K562 (cell line): Measurements from ENCODE around the gene C1orf105. TPM values are rescaled to one million over a fixed set of nuclear protein-coding genes. Genes with fewer than 3 reads are reported as not detected.
A peak's percentile ranks its signal among the peaks of the same experiment; 100 is the strongest.
"Not testable (repeated sequence)": the region's sequence is repeated elsewhere in the genome, so short reads cannot be mapped to it uniquely, and the experiment has no call there.

Experiments
- ATAC-seq: fragments of 200-7000 bp; cut with Tn5 transposase; 3 replicates; pipeline ENCODE4 v1.9.1; 2020; ENCODE audit warnings: moderate library complexity
- BruUV-seq: library from RNA; stranded (reverse); fragments of 400-500 nt; replicated peaks from 2 replicates; lab custom pipeline; 2021; lab: Mats Ljungman, UMichigan
- CTCF ChIA-PET: fragments of 300-600 bp; formaldehyde crosslinking; extraction: SDS; loops from one replicate; lab custom pipeline; 2021; ENCODE audit warnings: low intra/inter-chr PET ratio; lab: Yijun Ruan, JAX
- POLR2A ChIA-PET: fragments of 300-600, 350-650 bp; sonication (Branson Sonifier 250); formaldehyde crosslinking; extraction: SDS; loops from one replicate; lab custom pipeline; 2021; ENCODE audit warnings: antibody characterized with exemption, inconsistent platforms; lab: Yijun Ruan, JAX
- DNase-seq, 4 experiments: peaks; one replicate each; pipeline versions ENCODE4 v3.0.0 to v3.0.0-alpha.2; 2011 to 2018; ENCODE audit warnings: low spot score in 3 of 4, mixed read lengths in 3 of 4; ENCODE audit errors: extremely low read depth in 1 of 4
- FAIRE-seq: peaks from 2 replicates; lab custom pipeline; 2011; peaks lifted over from hg19 to GRCh38; lab: Jason Lieb, UNC
- H2AFZ ChIP-seq: 2 replicates; pipeline ENCODE4 v1.6.0; 2011; ENCODE audit warnings: low read depth, low read length, control low read depth, inconsistent platforms
- H3K27ac ChIP-seq: fragments of 200-600 bp; 3 replicates; pipeline ENCODE4 v1.8.0; 2011; ENCODE audit warnings: low read depth, mild to moderate bottlenecking, control low read depth, inconsistent platforms, low read length, moderate library complexity, mixed read lengths; ENCODE audit errors: extremely low read depth
- H3K27me3 ChIP-seq, 2 experiments: fragments of 300-600 bp in 1 of 2; 2 replicates in 1 of 2; 3 replicates in 1 of 2; pipeline versions ENCODE4 v1.6.0 to v1.8.0; 2011; ENCODE audit warnings: inconsistent platforms in 2 of 2, low read length in 2 of 2, mild to moderate bottlenecking in 1 of 2, mixed read lengths in 1 of 2, moderate library complexity in 1 of 2; ENCODE audit not compliant: control insufficient read depth in 2 of 2, insufficient read depth in 2 of 2
- H3K36me3 ChIP-seq: fragments of 300-600 bp; 3 replicates; pipeline ENCODE4 v1.8.0; 2011; ENCODE audit warnings: mild to moderate bottlenecking, low read length, inconsistent platforms; ENCODE audit not compliant: control insufficient read depth, insufficient read depth
- H3K4me1 ChIP-seq, 2 experiments: fragments of 200-600 bp in 1 of 2; replicated peaks in 1 of 2; 2 replicates in 1 of 2; 3 replicates in 1 of 2; pipeline versions ENCODE4 v1.5.1 to v1.8.0; 2011; ENCODE audit warnings: inconsistent platforms in 2 of 2, low read length in 2 of 2, mild to moderate bottlenecking in 1 of 2, mixed read lengths in 1 of 2, moderate library complexity in 1 of 2; ENCODE audit not compliant: control insufficient read depth in 2 of 2, insufficient read depth in 2 of 2
- H3K4me2 ChIP-seq: 2 replicates; pipeline ENCODE4 v1.6.1; 2011; ENCODE audit warnings: low read length, control low read depth, inconsistent platforms, mixed read lengths; ENCODE audit not compliant: insufficient read depth
- H3K4me3 ChIP-seq: fragments of 200-600 bp; sonication (generic), shearing (Covaris generic); 2 replicates; pipeline ENCODE4 v1.5.1; 2016; ENCODE audit warnings: control low read depth, inconsistent platforms
- H3K79me2 ChIP-seq: fragments of 200-600 bp; 3 replicates; pipeline ENCODE4 v1.8.0; 2011; ENCODE audit warnings: low read length, inconsistent platforms; ENCODE audit not compliant: control insufficient read depth, insufficient read depth
- H3K9ac ChIP-seq, 2 experiments: 2 replicates each; pipeline versions ENCODE4 v1.6.0 to v1.6.1; 2011; ENCODE audit warnings: low read depth in 2 of 2, low read length in 2 of 2, control low read depth in 1 of 2, inconsistent platforms in 1 of 2, mild to moderate bottlenecking in 1 of 2, mixed read lengths in 1 of 2; ENCODE audit not compliant: insufficient read depth in 1 of 2
- H3K9me1 ChIP-seq: one replicate; pipeline ENCODE4 v1.6.0; 2011; ENCODE audit warnings: inconsistent platforms, mild to moderate bottlenecking, low read length, moderate library complexity; ENCODE audit not compliant: control insufficient read depth, insufficient read depth
- H3K9me3 ChIP-seq: replicated peaks from 2 replicates; pipeline ENCODE4 v1.5.1; 2011; ENCODE audit warnings: low read depth, low read length, inconsistent platforms; ENCODE audit not compliant: control insufficient read depth, insufficient read depth
- H4K20me1 ChIP-seq: replicated peaks from 2 replicates; pipeline ENCODE4 v1.6.1; 2011; ENCODE audit warnings: low read length, inconsistent platforms, mixed read lengths; ENCODE audit not compliant: control insufficient read depth, insufficient read depth
- ARID1B ChIP-seq: fragments of 450-650 bp; IDR thresholded peaks from 2 replicates; pipeline ENCODE4 v1.6.1; 2016; ENCODE audit warnings: antibody characterized with exemption, mild to moderate bottlenecking, inconsistent platforms
- CBFA2T2 ChIP-seq: fragments of 450-650 bp; conservative IDR thresholded peaks from 2 replicates; pipeline ENCODE4 v1.6.1; 2017; ENCODE audit warnings: mild to moderate bottlenecking
- CBFA2T3 ChIP-seq: fragments of 450-650 bp; IDR thresholded peaks from 2 replicates; pipeline ENCODE4 v1.6.1; 2017
- MTA2 ChIP-seq: fragments of 450-650 bp; IDR thresholded peaks from 2 replicates; pipeline ENCODE4 v1.6.1; 2016; ENCODE audit warnings: low read depth
- NCOR1 ChIP-seq: fragments of 450-650 bp; IDR thresholded peaks from 2 replicates; pipeline ENCODE4 v1.6.1; 2016; ENCODE audit warnings: mild to moderate bottlenecking, moderate library complexity
- NR2C1 ChIP-seq, 2 experiments: fragments of 450-650 bp; IDR thresholded peaks; 2 replicates each; pipeline ENCODE4 v1.6.1; 2017; ENCODE audit warnings: mild to moderate bottlenecking in 2 of 2, antibody characterized with exemption in 1 of 2, inconsistent platforms in 1 of 2, missing compliant biosample characterization in 1 of 2, missing genetic modification characterization in 1 of 2
- NR2C2 ChIP-seq, 2 experiments: fragments of 200-800 bp in 1 of 2; sonication (Bioruptor generic) in 1 of 2; sonication (generic) in 1 of 2; formaldehyde crosslinking in 1 of 2; IDR thresholded peaks; 2 replicates each; pipeline versions ENCODE4 v1.6.1 to v1.8.0; 2016 to 2022; ENCODE audit warnings: mild to moderate bottlenecking in 1 of 2, missing compliant biosample characterization in 1 of 2, missing genetic modification characterization in 1 of 2, missing genetic modification reagents in 1 of 2
- SMAD4 ChIP-seq: fragments of 250-450 bp; sonication (Bioruptor Pico); conservative IDR thresholded peaks from 2 replicates; pipeline ENCODE4 v1.8.0; 2021; ENCODE audit warnings: inconsistent platforms, mild to moderate bottlenecking, moderate library complexity
- SMARCA4 ChIP-seq: fragments of 450-650 bp; IDR thresholded peaks from 2 replicates; pipeline ENCODE4 v1.6.1; 2016
- TAL1 ChIP-seq: fragments of 450-650 bp; IDR thresholded peaks from 2 replicates; pipeline ENCODE4 v1.6.1; 2016; ENCODE audit warnings: mild to moderate bottlenecking
- TCF3 ChIP-seq: sonication (generic); formaldehyde crosslinking; IDR thresholded peaks from 2 replicates; pipeline ENCODE4 v1.4.0; 2020; ENCODE audit warnings: mild to moderate bottlenecking, missing genetic modification reagents
- ZFX ChIP-seq: sonication (generic); formaldehyde crosslinking; IDR thresholded peaks from 2 replicates; pipeline ENCODE4 v1.8.0; 2022; ENCODE audit warnings: mild to moderate bottlenecking, missing genetic modification reagents, moderate library complexity
- ZNF707 ChIP-seq: fragments of 250-450 bp; sonication (Bioruptor Pico); conservative IDR thresholded peaks from 2 replicates; pipeline ENCODE4 v1.8.0; 2022; ENCODE audit warnings: inconsistent platforms, mild to moderate bottlenecking, moderate library complexity
- WGBS: fragments of 100-300 bp; shearing (Covaris generic); methylation state at CpG from one replicate; pipeline ENCODE4 v1.1.6; 2016; ENCODE audit warnings: low coverage, mixed read lengths; ENCODE audit not compliant: insufficient coverage; ENCODE audit errors: missing lambda C conversion rate; 5-methylcytosine and 5-hydroxymethylcytosine counted together
- in situ Hi-C: fragments of 300-500 bp; cut with MboI; formaldehyde crosslinking; loops from 4 replicates; pipeline ENCODE4 v1.15.0; 2018; ENCODE audit warnings: inconsistent platforms, mixed read lengths
- intact Hi-C: fragments of 100-400 bp; cut with micrococcal nuclease; formaldehyde crosslinking; loops from 2 replicates; pipeline ENCODE4 v1.14.2; 2022
- polyA plus RNA-seq, 8 experiments: library from polyadenylated mRNA; depleted of rRNA in 4 of 8; stranded (reverse) in 5 of 8; unstranded in 3 of 8; fragments of >200 nt; fragmentation: Nextera tagmentation in 2 of 8; fragmentation: Illumina TruSeq in 1 of 8; extraction: Ambion mirVana in 2 of 8; extraction: Trizol in 1 of 8; gene quantifications; 2 replicates each; pipeline versions ENCODE4 v1.2.1 to v1.2.3, GENCODE V29; 2011 to 2014; ENCODE audit warnings: inconsistent platforms in 1 of 8, missing spikeins in 1 of 8
- total RNA-seq, 7 experiments: library from RNA; depleted of rRNA in 6 of 7; stranded (reverse); fragments of >200 nt in 6 of 7; fragmentation: Illumina TruSeq in 2 of 7; extraction: Trizol in 2 of 7; gene quantifications; 2 replicates each; pipeline versions ENCODE4 v1.2.1 to v1.2.3, GENCODE V29; 2011 to 2021; ENCODE audit warnings: low replicate concordance in 1 of 7

Gene C1orf105
- total and polyA plus RNA-seq, 9 of the 15 experiments (the other 6 are each of a cell fraction or from before 2014, with no cell fraction given) = 0.08 TPM; not detected in 8

- H3K36me3 ChIP-seq; H3K9me3 ChIP-seq; H3K27me3 ChIP-seq; FAIRE-seq; H3K9ac ChIP-seq; H3K79me2 ChIP-seq; H3K27ac ChIP-seq; CTCF ChIA-PET; DNase-seq; H4K20me1 ChIP-seq; TF ChIP-seq NR2C2 (CRISPR knock-in tag; IDR thresholded peaks at IDR 0.05): not testable (repeated sequence)
- intact Hi-C loops = loop anchor here (5.0 kb wide), 1 partner anchor 44 kb away; no protein-coding TSS in a partner anchor
- WGBS = 18% methylated on average over 5 of the region's 5 CpGs
- POLR2A ChIA-PET = interaction anchor here (0.6 to 1.2 kb wide), 3 partner anchors 9 to 22 kb away, joined by 3 to 4 read pairs (median 3); no protein-coding TSS in a partner anchor
- peak; percentile 37; the same call in 1 of the 2 replicates for TF ChIP-seq NR2C2 (tag; IDR thresholded peaks at IDR 0.05)
- TF ChIP-seq TCF3 (CRISPR knock-in tag) = peak; percentile 49
- TF ChIP-seq NCOR1 = peak; percentile 36; the same call in 1 of the 2 replicates
- TF ChIP-seq TAL1 = peak; percentile 62
- 0 out of 2 replicates have a peak, but pooled peaks have one; percentile 12 for TF ChIP-seq SMARCA4
- TF ChIP-seq ZNF707 (CRISPR knock-in tag) = peak; percentile 63; the same call in 1 of the 2 replicates
- TF ChIP-seq CBFA2T3 = peak; percentile 64
- TF ChIP-seq SMAD4 (CRISPR knock-in tag) = peak; percentile 74
- TF ChIP-seq ZFX (CRISPR knock-in tag) = peak; percentile 24; the same call in 1 of the 2 replicates
- TF ChIP-seq MTA2 = 0 out of 2 replicates have a peak, but pooled peaks have one; percentile 42
- TF ChIP-seq NR2C1 (IDR thresholded peaks at IDR 0.05) = peak; percentile 66; the same call in 1 of the 2 replicates
- peak; percentile 86 for TF ChIP-seq NR2C1 (tag; IDR thresholded peaks at IDR 0.05)
- peak; percentile 54; the same call in 1 of the 2 replicates for TF ChIP-seq CBFA2T2
- peak; percentile 67 for TF ChIP-seq ARID1B
- TF ChIP-seq, all 486 proteins: peak for 13; not testable (repeated sequence) for 473
- H2AFZ ChIP-seq, H3K4me3 ChIP-seq, H3K4me2 ChIP-seq, ATAC-seq, BruUV-seq, in situ Hi-C loops, H3K9me1 ChIP-seq: not testable (repeated sequence)
- H3K4me1 ChIP-seq = peaks cover 0 to 13% of the 10 kb centered on the region in 2 experiments; a peak in 3 of 5 replicates
Observed at GRCh38 chr1:172496127-172496526, 75.6 kb downstream of the C1orf105 start.
